IPS-20b (cell line): ENCODE measurements around the gene LAMTOR5.
"Not testable (repeated sequence)": the region's sequence is repeated elsewhere in the genome, so short reads cannot be mapped to it uniquely, and the experiment has no call there.

Experiments
- H3K27ac ChIP-seq: one replicate; pipeline ENCODE4 v1.5.1; 2013; ENCODE audit warnings: low read length
- H3K27me3 ChIP-seq: 2 replicates; pipeline ENCODE4 v1.6.1; 2013; ENCODE audit warnings: mild to moderate bottlenecking, low read length, inconsistent platforms; ENCODE audit not compliant: insufficient read depth
- H3K36me3 ChIP-seq: 2 replicates; pipeline ENCODE4 v1.6.1; 2013; ENCODE audit warnings: low read depth, mild to moderate bottlenecking, inconsistent platforms, low read length, moderate library complexity; ENCODE audit not compliant: insufficient read depth
- H3K4me1 ChIP-seq: 2 replicates; pipeline ENCODE4 v1.6.1; 2013; ENCODE audit warnings: mild to moderate bottlenecking, control low read depth, inconsistent platforms, low read length, moderate library complexity; ENCODE audit not compliant: insufficient read depth
- H3K4me3 ChIP-seq: 2 replicates; pipeline ENCODE4 v1.5.1; 2013; ENCODE audit warnings: mild to moderate bottlenecking, low read length, inconsistent platforms
- H3K9ac ChIP-seq: 2 replicates; pipeline ENCODE4 v1.6.1; 2013; ENCODE audit warnings: low read depth, mild to moderate bottlenecking, inconsistent platforms, low read length, moderate library complexity
- H3K9me3 ChIP-seq: 2 replicates; pipeline ENCODE4 v1.6.1; 2013; ENCODE audit warnings: mild to moderate bottlenecking, low read depth, low read length, inconsistent platforms; ENCODE audit not compliant: insufficient read depth

Gene LAMTOR5

GRCh38 chr1:110440877-110441276 is 33.4 kb upstream of the LAMTOR5 start:
- no peaks in the 10 kb centered on the region; the same call in 1 of the 2 replicates for H3K4me1 ChIP-seq
- no peaks in the 10 kb centered on the region for H3K36me3 ChIP-seq
- H3K27ac ChIP-seq: no peak overlapping the region
- no peaks in the 10 kb centered on the region for H3K9me3 ChIP-seq
- H3K4me3 ChIP-seq: no peak overlapping the region
- no peak overlapping the region for H3K9ac ChIP-seq
- no peaks in the 10 kb centered on the region for H3K27me3 ChIP-seq

GRCh38 chr1:110439873-110440272 is 32.4 kb upstream of the LAMTOR5 start:
- not testable (repeated sequence) for H3K36me3 ChIP-seq, H3K27me3 ChIP-seq

GRCh38 chr1:110438893-110439292 is 31.4 kb upstream of the LAMTOR5 start:
- H3K4me1 ChIP-seq: peaks cover 6% of the 10 kb centered on the region
- no peak overlapping the region for H3K9ac ChIP-seq
- no peaks in the 10 kb centered on the region for H3K27me3 ChIP-seq
- H3K27ac ChIP-seq: no peak overlapping the region
- H3K9me3 ChIP-seq: no peaks in the 10 kb centered on the region
- no peak overlapping the region for H3K4me3 ChIP-seq
- H3K36me3 ChIP-seq: no peaks in the 10 kb centered on the region

More at GRCh38 chr1:110439873-110440272, 32.4 kb upstream of the LAMTOR5 start:
- not testable (repeated sequence) for H3K9me3 ChIP-seq, H3K4me1 ChIP-seq, H3K27ac ChIP-seq, H3K4me3 ChIP-seq, H3K9ac ChIP-seq

- H3K9ac ChIP-seq, H3K36me3 ChIP-seq, H3K27ac ChIP-seq, H3K27me3 ChIP-seq, H3K4me3 ChIP-seq, H3K9me3 ChIP-seq: not testable (repeated sequence)
- peaks cover 14% of the 10 kb centered on the region for H3K4me1 ChIP-seq
Measured at GRCh38 chr1:110437645-110438299, 30.3 kb upstream of the LAMTOR5 start.

GRCh38 chr1:110436635-110437034 is 29.1 kb upstream of the LAMTOR5 start:
- Histone ChIP-seq H3K36me3 (no peaks in the 10 kb centered on the region), H3K9me3 (no peaks in the 10 kb centered on the region), H3K27me3 (no peaks in the 10 kb centered on the region), H3K4me3 (no peak overlapping the region), H3K9ac (no peak overlapping the region), H3K4me1 (peaks cover 14% of the 10 kb centered on the region), H3K27ac (no peak overlapping the region)

GRCh38 chr1:110434946-110435345 is 27.5 kb upstream of the LAMTOR5 start:
- Histone ChIP-seq H3K4me1 (peaks cover 14% of the 10 kb centered on the region), H3K9ac (no peak overlapping the region), H3K4me3 (no peak overlapping the region), H3K27me3 (no peaks in the 10 kb centered on the region; the same call in 1 of the 2 replicates), H3K27ac (no peak overlapping the region), H3K36me3 (no peaks in the 10 kb centered on the region), H3K9me3 (no peaks in the 10 kb centered on the region)

- Histone ChIP-seq H3K4me1 (peaks cover 14% of the 10 kb centered on the region), H3K9ac (no peak overlapping the region), H3K36me3 (no peaks in the 10 kb centered on the region), H3K27ac (no peak overlapping the region), H3K4me3 (no peak overlapping the region), H3K27me3 (no peaks in the 10 kb centered on the region; the same call in 1 of the 2 replicates), H3K9me3 (no peaks in the 10 kb centered on the region)
Measured at GRCh38 chr1:110433803-110434202, 26.3 kb upstream of the LAMTOR5 start.

- Histone ChIP-seq H3K27ac (no peak overlapping the region), H3K27me3 (no peaks in the 10 kb centered on the region; the same call in 1 of the 2 replicates), H3K36me3 (no peaks in the 10 kb centered on the region), H3K9me3 (no peaks in the 10 kb centered on the region), H3K4me3 (no peak overlapping the region), H3K4me1 (peaks cover 14% of the 10 kb centered on the region), H3K9ac (no peak overlapping the region)
Measured at GRCh38 chr1:110433213-110433612, 25.7 kb upstream of the LAMTOR5 start.

- Histone ChIP-seq H3K4me1 (peaks cover 14% of the 10 kb centered on the region), H3K27me3 (no peaks in the 10 kb centered on the region; the same call in 1 of the 2 replicates), H3K36me3 (no peaks in the 10 kb centered on the region), H3K4me3 (no peak overlapping the region), H3K9ac (no peak overlapping the region), H3K9me3 (no peaks in the 10 kb centered on the region), H3K27ac (no peak overlapping the region)
Measured at GRCh38 chr1:110430901-110431300, 23.4 kb upstream of the LAMTOR5 start.

- Histone ChIP-seq H3K4me1 (peaks cover 14% of the 10 kb centered on the region), H3K9me3 (no peaks in the 10 kb centered on the region), H3K36me3 (no peaks in the 10 kb centered on the region), H3K27ac (no peak overlapping the region), H3K27me3 (no peaks in the 10 kb centered on the region; the same call in 1 of the 2 replicates), H3K9ac (no peak overlapping the region), H3K4me3 (no peak overlapping the region)
Measured at GRCh38 chr1:110430366-110430765, 22.9 kb upstream of the LAMTOR5 start.

GRCh38 chr1:110428946-110429345 is 21.5 kb upstream of the LAMTOR5 start:
- Histone ChIP-seq H3K9ac (no peak overlapping the region), H3K4me1 (peaks cover 9% of the 10 kb centered on the region), H3K9me3 (no peaks in the 10 kb centered on the region), H3K36me3 (no peaks in the 10 kb centered on the region), H3K27me3 (no peaks in the 10 kb centered on the region; the same call in 1 of the 2 replicates), H3K27ac (no peak overlapping the region), H3K4me3 (no peak overlapping the region)

GRCh38 chr1:110426854-110427253 is 19.4 kb upstream of the LAMTOR5 start:
- Histone ChIP-seq H3K9ac (no peak overlapping the region), H3K4me1 (no peaks in the 10 kb centered on the region), H3K9me3 (no peaks in the 10 kb centered on the region), H3K27me3 (no peaks in the 10 kb centered on the region; the same call in 1 of the 2 replicates), H3K27ac (no peak overlapping the region), H3K36me3 (no peaks in the 10 kb centered on the region), H3K4me3 (no peak overlapping the region)
